ENCODE data around the gene TNS2.
A peak's percentile ranks its signal among the peaks of the same experiment; 100 is the strongest.
"Not testable (repeated sequence)": the region's sequence is repeated elsewhere in the genome, so short reads cannot be mapped to it uniquely, and the experiment has no call there.

The TNS2 gene, protein sequence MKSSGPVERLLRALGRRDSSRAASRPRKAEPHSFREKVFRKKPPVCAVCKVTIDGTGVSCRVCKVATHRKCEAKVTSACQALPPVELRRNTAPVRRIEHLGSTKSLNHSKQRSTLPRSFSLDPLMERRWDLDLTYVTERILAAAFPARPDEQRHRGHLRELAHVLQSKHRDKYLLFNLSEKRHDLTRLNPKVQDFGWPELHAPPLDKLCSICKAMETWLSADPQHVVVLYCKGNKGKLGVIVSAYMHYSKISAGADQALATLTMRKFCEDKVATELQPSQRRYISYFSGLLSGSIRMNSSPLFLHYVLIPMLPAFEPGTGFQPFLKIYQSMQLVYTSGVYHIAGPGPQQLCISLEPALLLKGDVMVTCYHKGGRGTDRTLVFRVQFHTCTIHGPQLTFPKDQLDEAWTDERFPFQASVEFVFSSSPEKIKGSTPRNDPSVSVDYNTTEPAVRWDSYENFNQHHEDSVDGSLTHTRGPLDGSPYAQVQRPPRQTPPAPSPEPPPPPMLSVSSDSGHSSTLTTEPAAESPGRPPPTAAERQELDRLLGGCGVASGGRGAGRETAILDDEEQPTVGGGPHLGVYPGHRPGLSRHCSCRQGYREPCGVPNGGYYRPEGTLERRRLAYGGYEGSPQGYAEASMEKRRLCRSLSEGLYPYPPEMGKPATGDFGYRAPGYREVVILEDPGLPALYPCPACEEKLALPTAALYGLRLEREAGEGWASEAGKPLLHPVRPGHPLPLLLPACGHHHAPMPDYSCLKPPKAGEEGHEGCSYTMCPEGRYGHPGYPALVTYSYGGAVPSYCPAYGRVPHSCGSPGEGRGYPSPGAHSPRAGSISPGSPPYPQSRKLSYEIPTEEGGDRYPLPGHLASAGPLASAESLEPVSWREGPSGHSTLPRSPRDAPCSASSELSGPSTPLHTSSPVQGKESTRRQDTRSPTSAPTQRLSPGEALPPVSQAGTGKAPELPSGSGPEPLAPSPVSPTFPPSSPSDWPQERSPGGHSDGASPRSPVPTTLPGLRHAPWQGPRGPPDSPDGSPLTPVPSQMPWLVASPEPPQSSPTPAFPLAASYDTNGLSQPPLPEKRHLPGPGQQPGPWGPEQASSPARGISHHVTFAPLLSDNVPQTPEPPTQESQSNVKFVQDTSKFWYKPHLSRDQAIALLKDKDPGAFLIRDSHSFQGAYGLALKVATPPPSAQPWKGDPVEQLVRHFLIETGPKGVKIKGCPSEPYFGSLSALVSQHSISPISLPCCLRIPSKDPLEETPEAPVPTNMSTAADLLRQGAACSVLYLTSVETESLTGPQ (N-terminal part only)

DNA sequence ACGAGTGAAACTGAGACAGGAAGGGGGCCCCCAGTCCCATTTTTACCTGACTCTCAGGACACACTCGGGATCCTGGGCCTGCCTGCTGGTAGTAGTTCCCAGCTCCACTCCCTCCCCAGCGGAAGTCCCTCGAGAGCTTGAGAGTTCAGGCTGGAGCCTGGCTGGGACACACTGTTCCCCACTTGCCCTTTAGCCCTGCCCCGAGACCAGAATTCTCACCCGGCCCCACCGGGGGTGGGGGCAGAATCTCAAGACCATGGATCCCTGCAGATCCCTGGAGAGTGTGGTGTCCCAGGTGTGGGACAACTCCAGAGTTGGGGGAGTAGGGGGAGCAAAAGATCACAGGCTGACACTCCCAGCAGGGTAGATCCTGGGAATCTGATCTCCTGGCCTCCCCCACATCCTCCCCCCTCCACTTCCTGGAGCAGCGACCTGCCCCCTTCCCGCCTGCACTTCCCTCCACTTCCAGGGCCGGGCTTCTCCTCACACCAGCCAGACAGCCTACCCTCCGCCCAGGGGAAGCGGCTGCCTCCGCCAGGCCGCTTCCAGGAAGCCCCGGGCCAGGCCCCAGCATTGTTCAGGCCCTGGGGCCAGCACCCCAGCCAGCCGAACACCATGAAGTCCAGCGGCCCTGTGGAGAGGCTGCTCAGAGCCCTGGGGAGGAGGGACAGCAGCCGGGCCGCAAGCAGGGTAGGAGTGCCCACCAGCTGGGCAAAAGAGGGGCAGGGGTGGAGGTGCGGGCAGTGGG, at the start of gene TNS2:
Gene TNS2 (plus strand): TSS at position 495 of the 748 bp plus-strand sequence. CDS start 121 bp downstream, at position 616.
- no peak for DNase-seq

DNA sequence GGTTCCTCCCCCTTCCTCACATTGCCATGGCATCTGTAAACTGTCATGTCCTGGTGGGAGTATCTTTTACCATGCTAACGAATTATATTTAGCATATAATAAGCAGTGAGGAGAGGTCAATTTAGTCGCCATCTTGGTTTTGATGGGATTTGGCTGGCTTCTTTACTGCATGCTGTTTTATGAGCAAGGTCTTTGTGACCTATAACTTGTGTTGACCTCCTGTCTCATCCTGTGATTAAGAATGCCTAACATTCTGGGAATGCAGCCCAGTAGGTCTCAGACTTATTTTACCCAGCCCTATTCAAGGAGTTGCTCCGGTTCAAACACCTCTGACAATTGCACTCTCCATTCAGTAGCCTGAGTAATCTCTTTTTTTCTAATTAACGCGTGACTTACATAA, 45.7 kb upstream of the TNS2 start:
- no peak for DNase-seq

GRCh38 chr12:53004582-53004981, 45.3 kb upstream of the TNS2 start:
- DNase-seq, result no peak

DNA sequence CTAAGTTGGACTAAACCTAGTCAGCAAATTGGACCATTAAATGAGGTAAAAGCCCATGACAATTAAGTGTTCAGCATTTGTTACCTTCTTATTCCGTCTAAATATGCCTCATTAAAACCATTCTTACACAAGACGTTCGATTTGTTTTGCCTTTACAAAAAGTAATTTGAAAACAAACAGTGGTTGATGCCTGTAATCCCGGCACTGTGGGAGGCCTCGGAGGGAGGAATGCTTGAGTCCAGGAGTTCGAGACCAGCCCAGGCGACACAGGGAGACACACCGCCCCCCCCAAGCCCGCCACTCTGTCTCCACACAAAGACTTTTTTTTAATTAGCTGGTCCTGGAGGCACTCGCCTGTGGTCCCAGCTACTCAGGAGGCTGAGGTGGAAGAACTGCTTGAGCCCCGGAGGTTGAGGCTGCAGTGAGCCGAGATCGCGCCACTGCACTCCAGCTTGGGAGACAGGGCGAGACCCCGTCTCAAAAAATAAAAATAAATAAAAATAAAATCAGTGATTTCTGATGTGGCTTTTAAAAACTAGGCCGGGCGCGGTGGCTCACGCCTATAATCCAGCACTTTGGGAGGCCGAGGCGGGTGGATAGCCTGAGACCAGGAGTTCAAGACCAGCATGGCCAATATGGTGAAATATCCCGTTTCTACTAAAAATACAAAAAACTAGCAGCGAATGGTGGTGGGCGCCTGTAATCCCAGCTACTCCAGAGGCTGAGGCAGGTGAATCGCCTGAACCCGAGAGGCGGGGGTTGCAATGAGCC, 44.5 kb upstream of the TNS2 start:
- no peak for DNase-seq

DNA sequence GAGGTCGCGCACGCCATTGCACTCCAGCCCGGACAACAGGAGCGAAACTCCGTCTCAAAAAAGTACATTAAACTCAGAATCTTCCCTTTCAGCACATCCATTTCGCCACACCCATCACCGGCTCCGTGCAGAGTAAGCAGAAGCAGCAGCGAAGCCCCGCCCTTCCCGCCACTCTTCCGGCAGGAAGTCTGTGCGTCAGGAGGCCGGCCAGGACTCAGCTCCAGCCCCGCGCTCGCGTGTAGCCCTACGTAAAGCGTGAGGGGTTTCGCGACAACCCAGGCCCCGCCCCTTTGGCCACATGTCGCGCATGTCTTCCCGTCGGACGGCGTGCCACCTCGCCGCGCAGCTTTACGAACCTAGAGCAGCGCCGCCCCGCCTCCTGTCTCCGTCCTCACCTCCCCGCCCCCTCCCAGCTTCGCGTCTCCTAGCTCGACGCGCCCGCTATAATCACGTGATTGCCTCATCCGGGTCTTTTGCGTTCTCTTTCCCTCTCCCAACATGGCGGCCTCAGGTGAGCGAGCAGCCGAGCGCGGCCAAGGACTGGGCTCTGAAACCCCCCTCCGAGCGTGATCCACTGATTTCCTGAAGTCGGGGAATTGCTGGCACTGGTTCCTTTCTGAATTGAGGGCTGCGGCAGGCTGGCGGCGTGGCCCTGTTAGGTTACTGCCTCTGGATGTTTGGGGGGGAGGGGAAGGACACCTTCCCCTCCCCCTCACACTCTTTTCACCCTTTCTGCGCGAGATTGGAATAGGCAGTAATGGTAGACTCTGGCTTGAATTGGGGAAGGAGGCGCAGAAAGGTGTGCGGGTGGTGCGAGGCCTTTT, 43.7 kb upstream of the TNS2 start, which contains the start of gene EIF4B:
Gene EIF4B (plus strand): TSS at position 471 of the 824 bp plus-strand sequence. CDS start 28 bp downstream, at position 499.
- peak; percentile 100 for DNase-seq

- peak; percentile 86 for DNase-seq
These were observed 43.0 kb upstream of the TNS2 start for GRCh38 chr12:53006810-53007309.

GRCh38 chr12:53007343-53007742, 42.5 kb upstream of the TNS2 start:
- DNase-seq, result no peak

GRCh38 chr12:53008760-53009159, 41.1 kb upstream of the TNS2 start:
- DNase-seq, result not testable (repeated sequence)

- no peak for DNase-seq
These were observed 38.9 kb upstream of the TNS2 start for GRCh38 chr12:53010955-53011354.

DNA sequence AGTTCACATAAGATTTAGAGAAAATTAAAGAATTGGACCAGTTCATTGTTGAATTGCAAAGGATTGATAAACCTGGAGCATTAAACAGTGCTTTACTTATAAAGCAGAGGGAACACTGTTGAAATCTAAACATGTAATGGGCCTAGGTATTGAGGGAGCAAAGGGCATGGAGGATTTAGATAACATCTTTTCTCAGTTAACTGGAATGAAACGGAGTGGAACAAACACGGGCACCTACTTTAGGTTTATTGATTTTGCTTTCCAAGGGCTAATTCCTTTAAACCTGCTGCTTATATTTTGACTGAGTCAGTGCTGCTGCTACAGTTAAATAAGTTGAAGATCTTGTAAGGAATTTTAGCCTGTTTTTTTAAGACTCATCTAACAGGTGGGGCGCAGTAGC, 38.0 kb upstream of the TNS2 start:
- DNase-seq, result no peak

- no peak for DNase-seq
These were observed 36.9 kb upstream of the TNS2 start for GRCh38 chr12:53012928-53013327.

DNA sequence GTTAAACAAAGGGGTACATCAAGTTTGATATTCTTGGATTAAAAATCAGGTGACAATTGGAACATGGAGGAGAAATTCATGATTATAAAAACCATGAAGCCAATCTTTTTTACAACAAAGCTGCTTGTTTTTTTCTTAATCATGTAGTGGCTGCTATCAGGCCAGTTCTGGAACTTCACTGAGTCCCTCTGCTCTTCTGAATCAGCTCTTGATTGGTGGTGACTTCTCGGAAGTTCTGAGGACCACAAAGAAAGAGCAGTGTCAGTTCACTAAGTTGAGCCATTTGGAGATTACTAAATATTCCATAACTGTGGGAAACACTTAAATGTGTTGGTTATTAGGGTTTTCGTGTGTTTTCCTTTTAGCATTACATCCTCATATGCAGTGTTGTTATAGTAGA, 35.2 kb upstream of the TNS2 start:
- no peak for DNase-seq

DNA sequence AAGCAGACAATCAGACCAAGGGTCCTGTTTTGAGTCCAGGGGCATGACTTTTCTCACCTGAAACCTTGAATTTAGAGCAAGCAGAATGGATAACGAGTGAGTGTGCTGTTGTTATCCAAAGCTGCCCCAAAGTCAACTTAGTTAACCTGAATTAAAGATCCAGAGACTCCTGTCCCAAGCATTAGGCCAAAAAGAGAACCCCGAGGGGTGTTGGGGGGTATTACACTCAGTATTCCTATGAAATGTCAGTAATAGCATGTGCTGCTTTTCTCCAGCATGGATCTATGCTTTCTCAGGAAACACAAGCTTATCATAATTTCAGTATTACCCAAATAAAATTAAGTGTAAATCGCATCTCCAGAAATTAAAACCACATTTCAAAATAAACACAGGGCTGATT, 24.6 kb upstream of the TNS2 start:
- no peak for DNase-seq

DNA sequence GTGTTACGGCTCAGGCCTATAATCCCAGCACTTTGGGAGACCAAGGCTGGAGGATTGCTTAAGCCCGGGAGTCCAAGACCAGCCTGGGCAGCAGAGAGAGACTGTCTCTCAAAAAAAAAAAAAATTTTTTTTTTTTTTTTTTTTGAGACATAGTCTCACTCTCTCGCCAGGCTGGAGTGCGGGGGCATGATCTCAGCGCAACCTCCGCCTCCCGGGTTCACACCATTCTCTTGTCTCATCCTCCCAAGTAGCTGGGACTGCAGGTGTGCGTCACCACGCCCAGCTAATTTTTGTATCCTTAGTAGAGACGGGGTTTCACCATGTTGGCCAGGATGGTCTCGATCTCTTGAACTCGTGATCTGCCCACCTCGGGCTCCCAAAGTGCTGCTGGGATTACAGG, 22.9 kb upstream of the TNS2 start:
- DNase-seq, result not testable (repeated sequence)

DNA sequence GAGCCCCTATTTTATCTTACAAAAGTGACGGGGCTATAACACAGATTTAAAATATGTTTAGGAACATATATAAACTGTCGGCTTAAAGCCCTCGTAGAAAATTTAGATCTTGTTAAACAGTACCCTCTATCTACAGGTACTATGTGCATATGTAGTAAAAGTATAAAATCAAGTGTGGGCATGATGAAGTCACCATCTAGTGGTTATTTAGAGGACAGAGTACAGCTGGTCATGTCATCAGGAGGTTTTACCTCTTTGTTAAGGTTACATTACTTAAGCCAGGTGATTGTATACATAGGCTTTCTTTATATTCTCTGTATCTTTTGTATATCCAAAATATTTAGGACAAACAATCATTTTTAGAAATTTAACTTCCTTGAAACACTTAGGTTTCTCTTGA, 18.2 kb upstream of the TNS2 start:
- no peak for DNase-seq

- DNase-seq, result not testable (repeated sequence)
These were observed 16.0 kb upstream of the TNS2 start for GRCh38 chr12:53033832-53034231.

DNA sequence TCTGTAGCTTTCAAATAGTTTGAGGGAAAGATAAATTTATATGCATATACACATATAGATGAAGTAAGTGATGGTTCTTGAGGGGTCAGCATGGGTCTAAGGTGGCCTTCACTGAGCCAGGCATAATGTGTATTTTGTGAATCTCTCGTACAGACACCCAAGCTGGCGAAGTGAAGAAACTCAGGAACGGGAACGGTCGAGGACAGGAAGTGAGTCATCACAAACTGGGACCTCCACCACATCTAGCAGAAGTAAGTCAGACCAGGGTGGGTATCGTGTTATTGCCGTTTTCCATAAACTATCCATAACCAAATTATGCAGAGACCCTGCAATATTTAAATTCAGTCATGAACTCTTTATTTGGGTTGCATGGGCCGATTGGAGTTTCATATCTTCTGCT, 15.4 kb upstream of the TNS2 start:
- no peak for DNase-seq

- DNase-seq, result no peak
These were observed 13.1 kb upstream of the TNS2 start for GRCh38 chr12:53036802-53037201.

DNA sequence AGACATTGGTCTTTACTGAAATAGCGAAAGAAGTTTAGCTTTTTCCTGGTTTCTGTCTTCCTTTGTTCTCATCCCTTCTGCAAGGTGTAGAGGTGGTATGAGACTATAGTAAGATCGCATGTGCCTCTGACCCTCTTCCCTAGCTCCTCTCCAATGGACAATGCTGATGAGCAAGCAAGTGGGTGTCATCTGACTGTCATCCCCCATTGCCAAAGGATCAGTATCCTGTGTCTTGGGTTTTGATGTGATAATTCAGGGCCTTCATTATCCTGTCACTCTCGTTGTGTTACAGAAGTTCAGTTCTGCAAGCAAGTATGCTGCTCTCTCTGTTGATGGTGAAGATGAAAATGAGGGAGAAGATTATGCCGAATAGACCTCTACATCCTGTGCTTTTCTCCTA, 10.0 kb upstream of the TNS2 start:
- DNase-seq, result no peak

All from stimulated activated naive CD4-positive, alpha-beta T cell treated with Interleukin-2 at 50 U/mL for 16 hours (primary cell).